GM23338 (cell line): ENCODE measurements around the gene RAB43.

ENCODE experiments used
- CREB1 ChIP-seq: fragments of 250-450 bp; sonication (Bioruptor Pico); IDR thresholded peaks from 2 replicates; pipeline ENCODE4 v1.5.0; 2020; ENCODE audit warnings: low read depth, mild to moderate bottlenecking, moderate library complexity
- EZH2 ChIP-seq: fragments of 200-600 bp; sonication (generic); IDR thresholded peaks from one replicate; pipeline ENCODE4 v1.8.0; 2017; ENCODE audit warnings: antibody characterized with exemption, mild to moderate bottlenecking, low read depth; ENCODE audit not compliant: unreplicated experiment
- EZH2phosphoT487 ChIP-seq: fragments of 200-600 bp; sonication (generic); IDR thresholded peaks from one replicate; pipeline ENCODE4 v1.8.1; 2018; ENCODE audit warnings: antibody characterized with exemption; ENCODE audit not compliant: unreplicated experiment
- JUNB ChIP-seq: IDR thresholded peaks from one replicate; pipeline ENCODE4 v1.6.1; 2016; ENCODE audit warnings: antibody characterized with exemption; ENCODE audit not compliant: unreplicated experiment
- POLR2AphosphoS5 ChIP-seq: IDR thresholded peaks from 2 replicates; pipeline ENCODE4 v1.6.1; 2016; ENCODE audit warnings: antibody characterized with exemption, low read depth
- STAT1 ChIP-seq: IDR thresholded peaks from one replicate; pipeline ENCODE4 v1.6.1; 2016; ENCODE audit warnings: antibody characterized with exemption; ENCODE audit not compliant: unreplicated experiment
- ZNF114 ChIP-seq: fragments of 250-450 bp; sonication (Bioruptor Pico); IDR thresholded peaks from 2 replicates; pipeline ENCODE4 v1.5.0; 2020; ENCODE audit warnings: mild to moderate bottlenecking, moderate library complexity
- ZNF331 ChIP-seq: fragments of 250-450 bp; sonication (Bioruptor Pico); IDR thresholded peaks from 2 replicates; pipeline ENCODE4 v1.5.0; 2020; ENCODE audit warnings: low read depth, mild to moderate bottlenecking, moderate library complexity
- TF ChIP-seq, protein P1 (sequence below), 2 experiments: fragments of 200-600 bp in 1 of 2; sonication (generic) in 1 of 2; conservative IDR thresholded peaks; 2 replicates each; pipeline versions ENCODE4 v1.5.1 to v1.6.1; 2016 to 2017; ENCODE audit warnings: antibody characterized with exemption in 2 of 2, low read depth in 2 of 2, mild to moderate bottlenecking in 2 of 2, moderate library complexity in 1 of 2
- TF ChIP-seq, protein P2 (sequence below): IDR thresholded peaks from 2 replicates; pipeline ENCODE4 v1.6.1; 2016; ENCODE audit warnings: antibody characterized with exemption
- TF ChIP-seq, protein P3 (sequence below): IDR thresholded peaks from one replicate; pipeline ENCODE4 v1.6.1; 2018; ENCODE audit warnings: antibody characterized with exemption; ENCODE audit not compliant: unreplicated experiment

DNA sequence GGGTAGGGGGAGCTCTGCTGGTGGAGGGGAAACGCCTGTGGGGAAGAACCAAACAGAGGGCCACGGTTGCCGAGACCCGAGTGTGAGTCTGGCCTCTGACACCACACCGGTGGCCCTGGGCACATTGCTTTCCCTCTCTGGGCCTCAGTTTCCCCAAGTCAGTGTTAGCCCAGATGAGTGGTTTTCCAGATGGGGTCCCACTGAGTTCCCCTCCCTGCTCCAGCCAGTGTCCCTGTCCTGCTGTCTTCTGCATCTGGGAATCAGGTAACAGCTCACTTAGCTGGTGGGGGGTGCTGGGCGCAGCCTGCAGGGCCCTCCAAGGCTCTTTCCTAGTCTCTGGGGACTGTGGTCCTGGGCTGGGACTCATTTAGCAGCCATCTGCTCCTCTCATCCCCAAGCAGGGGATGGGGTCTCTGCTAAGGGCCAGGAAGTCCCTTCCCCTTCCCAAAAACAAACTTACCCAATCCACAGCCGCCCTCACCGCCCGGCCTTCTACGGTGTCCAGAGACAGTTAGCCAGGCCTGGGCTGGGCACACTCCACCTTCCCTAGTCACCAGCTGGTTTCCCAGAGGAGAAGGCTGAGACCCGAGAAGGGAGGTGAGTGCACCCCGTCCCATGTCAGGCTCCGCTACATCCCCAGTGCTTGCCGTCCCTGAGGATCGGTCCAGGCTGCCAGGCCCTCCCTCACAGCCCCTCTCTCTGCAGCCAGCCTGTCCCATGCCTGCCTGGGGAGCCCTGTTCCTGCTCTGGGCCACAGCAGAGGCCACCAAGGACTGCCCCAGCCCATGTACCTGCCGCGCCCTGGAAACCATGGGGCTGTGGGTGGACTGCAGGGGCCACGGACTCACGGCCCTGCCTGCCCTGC is 60.3 kb downstream of the RAB43 start:
- TF ChIP-seq, protein P1, sequence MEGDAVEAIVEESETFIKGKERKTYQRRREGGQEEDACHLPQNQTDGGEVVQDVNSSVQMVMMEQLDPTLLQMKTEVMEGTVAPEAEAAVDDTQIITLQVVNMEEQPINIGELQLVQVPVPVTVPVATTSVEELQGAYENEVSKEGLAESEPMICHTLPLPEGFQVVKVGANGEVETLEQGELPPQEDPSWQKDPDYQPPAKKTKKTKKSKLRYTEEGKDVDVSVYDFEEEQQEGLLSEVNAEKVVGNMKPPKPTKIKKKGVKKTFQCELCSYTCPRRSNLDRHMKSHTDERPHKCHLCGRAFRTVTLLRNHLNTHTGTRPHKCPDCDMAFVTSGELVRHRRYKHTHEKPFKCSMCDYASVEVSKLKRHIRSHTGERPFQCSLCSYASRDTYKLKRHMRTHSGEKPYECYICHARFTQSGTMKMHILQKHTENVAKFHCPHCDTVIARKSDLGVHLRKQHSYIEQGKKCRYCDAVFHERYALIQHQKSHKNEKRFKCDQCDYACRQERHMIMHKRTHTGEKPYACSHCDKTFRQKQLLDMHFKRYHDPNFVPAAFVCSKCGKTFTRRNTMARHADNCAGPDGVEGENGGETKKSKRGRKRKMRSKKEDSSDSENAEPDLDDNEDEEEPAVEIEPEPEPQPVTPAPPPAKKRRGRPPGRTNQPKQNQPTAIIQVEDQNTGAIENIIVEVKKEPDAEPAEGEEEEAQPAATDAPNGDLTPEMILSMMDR (conservative IDR thresholded peaks at IDR 0.05; ENCODE audit: low read depth in 2 of 2): no peak; a peak in 1 of 4 replicates
- TF ChIP-seq POLR2AphosphoS5 (no peak), EZH2 (no peak), ZNF114 (CRISPR knock-in tag) (no peak), EZH2phosphoT487 (no peak), STAT1 (no peak), JUNB (no peak), CREB1 (no peak), ZNF331 (CRISPR knock-in tag) (no peak)
- TF ChIP-seq, protein P2, sequence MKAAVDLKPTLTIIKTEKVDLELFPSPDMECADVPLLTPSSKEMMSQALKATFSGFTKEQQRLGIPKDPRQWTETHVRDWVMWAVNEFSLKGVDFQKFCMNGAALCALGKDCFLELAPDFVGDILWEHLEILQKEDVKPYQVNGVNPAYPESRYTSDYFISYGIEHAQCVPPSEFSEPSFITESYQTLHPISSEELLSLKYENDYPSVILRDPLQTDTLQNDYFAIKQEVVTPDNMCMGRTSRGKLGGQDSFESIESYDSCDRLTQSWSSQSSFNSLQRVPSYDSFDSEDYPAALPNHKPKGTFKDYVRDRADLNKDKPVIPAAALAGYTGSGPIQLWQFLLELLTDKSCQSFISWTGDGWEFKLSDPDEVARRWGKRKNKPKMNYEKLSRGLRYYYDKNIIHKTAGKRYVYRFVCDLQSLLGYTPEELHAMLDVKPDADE: no peak
- TF ChIP-seq, protein P3, sequence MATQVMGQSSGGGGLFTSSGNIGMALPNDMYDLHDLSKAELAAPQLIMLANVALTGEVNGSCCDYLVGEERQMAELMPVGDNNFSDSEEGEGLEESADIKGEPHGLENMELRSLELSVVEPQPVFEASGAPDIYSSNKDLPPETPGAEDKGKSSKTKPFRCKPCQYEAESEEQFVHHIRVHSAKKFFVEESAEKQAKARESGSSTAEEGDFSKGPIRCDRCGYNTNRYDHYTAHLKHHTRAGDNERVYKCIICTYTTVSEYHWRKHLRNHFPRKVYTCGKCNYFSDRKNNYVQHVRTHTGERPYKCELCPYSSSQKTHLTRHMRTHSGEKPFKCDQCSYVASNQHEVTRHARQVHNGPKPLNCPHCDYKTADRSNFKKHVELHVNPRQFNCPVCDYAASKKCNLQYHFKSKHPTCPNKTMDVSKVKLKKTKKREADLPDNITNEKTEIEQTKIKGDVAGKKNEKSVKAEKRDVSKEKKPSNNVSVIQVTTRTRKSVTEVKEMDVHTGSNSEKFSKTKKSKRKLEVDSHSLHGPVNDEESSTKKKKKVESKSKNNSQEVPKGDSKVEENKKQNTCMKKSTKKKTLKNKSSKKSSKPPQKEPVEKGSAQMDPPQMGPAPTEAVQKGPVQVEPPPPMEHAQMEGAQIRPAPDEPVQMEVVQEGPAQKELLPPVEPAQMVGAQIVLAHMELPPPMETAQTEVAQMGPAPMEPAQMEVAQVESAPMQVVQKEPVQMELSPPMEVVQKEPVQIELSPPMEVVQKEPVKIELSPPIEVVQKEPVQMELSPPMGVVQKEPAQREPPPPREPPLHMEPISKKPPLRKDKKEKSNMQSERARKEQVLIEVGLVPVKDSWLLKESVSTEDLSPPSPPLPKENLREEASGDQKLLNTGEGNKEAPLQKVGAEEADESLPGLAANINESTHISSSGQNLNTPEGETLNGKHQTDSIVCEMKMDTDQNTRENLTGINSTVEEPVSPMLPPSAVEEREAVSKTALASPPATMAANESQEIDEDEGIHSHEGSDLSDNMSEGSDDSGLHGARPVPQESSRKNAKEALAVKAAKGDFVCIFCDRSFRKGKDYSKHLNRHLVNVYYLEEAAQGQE: no peak
